Transverse colon (tissue), 4 donors: ENCODE results near the gene C1QTNF2.

Source experiments
- CTCF ChIP-seq, 5 experiments: fragments of 200-600 bp in 3 of 5; fragments of 450-650 bp in 2 of 5; sonication (generic) in 3 of 5; IDR thresholded peaks; 1 replicate in 2 of 5; 2 replicates in 3 of 5; pipeline ENCODE4 v1.5.1; 2016 to 2017; ENCODE audit warnings: antibody characterized with exemption in 5 of 5, inconsistent platforms in 3 of 5, mild to moderate bottlenecking in 2 of 5, moderate library complexity in 1 of 5
- EP300 ChIP-seq: sonication (generic); formaldehyde crosslinking; IDR thresholded peaks from one replicate; pipeline ENCODE4 v1.6.1; 2017; ENCODE audit warnings: antibody characterized with exemption, low read depth
- POLR2A ChIP-seq: fragments of 450-650 bp; IDR thresholded peaks from one replicate; pipeline ENCODE4 v1.6.1; 2016; ENCODE audit warnings: antibody characterized with exemption, mild to moderate bottlenecking, moderate library complexity
- POLR2AphosphoS5 ChIP-seq, 3 donors: sonication (generic); formaldehyde crosslinking; IDR thresholded peaks; one replicate each; pipeline ENCODE4 v1.6.1; 2016; ENCODE audit warnings: antibody characterized with exemption in 3 of 3

GRCh38 chr5:160305319-160305718 is 65.1 kb downstream of the C1QTNF2 start:
- TF ChIP-seq CTCF (IDR thresholded peaks at IDR 0.05) (no peak), POLR2AphosphoS5 (IDR thresholded peaks at IDR 0.05) (no peak), POLR2A (no peak), EP300 (no peak)
